GM21367 (cell line): Measurements from ENCODE around the gene NTMT1.
"Not testable (repeated sequence)": the region's sequence is repeated elsewhere in the genome, so short reads cannot be mapped to it uniquely, and the experiment has no call there.

Experiments used
- ATAC-seq: cut with Tn5 transposase; IDR thresholded peaks from one replicate; pipeline ENCODE4 v1.9.1; 2021; ENCODE audit not compliant: unreplicated experiment

The NTMT1 gene, protein sequence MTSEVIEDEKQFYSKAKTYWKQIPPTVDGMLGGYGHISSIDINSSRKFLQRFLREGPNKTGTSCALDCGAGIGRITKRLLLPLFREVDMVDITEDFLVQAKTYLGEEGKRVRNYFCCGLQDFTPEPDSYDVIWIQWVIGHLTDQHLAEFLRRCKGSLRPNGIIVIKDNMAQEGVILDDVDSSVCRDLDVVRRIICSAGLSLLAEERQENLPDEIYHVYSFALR

DNA sequence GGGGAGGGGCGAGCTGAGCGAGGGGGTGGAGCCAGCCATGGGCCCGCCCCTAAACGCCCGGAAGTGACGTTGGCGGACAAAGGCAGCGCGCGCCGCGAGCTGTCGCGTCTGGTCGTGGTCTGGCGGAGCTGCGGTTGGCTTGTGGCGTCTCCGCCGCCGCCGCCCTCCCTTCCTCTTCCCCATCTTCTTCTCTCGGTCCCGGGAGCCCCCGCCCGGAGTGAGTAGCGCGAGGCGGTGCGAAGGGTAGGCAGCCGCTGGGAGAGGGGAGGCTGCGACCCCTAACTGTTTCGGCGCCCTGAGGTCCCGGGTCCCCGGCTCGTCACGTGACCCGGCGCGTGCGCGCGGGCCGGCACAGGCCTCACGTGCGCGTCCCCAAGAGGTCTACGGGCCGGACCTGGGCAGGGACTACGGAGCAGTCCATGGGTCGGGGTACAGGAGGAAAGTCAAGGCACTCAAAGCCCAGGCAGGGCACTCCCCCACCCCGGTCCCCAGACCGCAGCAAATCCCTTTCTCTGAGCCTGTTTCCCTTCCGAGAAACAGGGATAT is at the start of gene NTMT1:
TSS of gene NTMT1 (plus strand) at position 85 of the 546 bp plus-strand sequence. CDS start 6,541 bp downstream, outside the sequence.
- peak; percentile 63 for ATAC-seq

DNA sequence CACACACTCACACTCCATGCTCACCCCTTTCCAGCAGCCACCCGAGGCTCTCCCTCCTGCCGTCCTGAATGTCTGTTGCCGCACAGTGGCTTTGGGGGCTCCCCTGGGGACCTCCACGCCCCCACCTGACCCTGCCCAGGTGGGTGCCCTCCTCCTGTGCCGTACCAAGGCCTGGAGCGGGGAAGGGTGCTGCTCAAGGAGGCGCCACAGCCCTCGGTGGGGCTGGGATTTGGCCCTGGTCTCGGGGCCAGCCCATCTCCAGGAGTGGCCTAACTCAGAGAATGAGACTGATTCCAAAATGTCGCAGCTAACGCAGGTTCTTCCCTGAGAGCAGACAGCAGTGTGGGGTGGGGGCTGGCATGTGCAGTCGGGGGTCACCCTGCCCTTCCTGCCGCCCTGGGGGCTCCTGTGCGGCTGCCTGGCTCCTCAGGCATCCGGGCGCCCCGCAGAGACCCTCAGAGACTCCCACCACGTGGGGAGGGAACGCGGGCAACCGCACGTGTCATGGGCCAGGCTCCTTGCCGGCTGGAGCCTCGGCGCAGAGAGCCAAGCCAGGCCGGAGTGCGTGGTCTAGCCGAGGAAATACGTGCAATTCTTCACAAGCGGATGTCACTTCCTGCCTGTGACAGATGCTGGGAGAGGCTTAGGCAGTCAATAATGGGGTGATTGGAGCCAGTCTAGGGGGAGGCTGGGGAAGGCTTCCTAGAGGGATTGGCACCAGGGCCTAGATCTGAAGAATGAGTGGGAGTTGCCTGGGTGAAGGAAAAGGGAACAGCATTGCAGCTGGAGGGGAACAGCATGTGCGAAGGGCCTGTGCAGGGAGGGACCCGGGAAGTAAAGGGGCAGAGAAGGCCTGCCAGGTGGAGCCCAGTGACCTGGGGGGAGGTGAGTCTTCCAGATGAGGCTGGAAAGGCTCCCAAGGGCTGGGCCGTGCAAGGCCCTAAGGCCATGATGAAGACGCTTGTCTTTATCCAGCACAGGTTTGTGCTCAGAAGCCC is 49.1 kb upstream of the NTMT1 start:
- ATAC-seq = no peak

DNA sequence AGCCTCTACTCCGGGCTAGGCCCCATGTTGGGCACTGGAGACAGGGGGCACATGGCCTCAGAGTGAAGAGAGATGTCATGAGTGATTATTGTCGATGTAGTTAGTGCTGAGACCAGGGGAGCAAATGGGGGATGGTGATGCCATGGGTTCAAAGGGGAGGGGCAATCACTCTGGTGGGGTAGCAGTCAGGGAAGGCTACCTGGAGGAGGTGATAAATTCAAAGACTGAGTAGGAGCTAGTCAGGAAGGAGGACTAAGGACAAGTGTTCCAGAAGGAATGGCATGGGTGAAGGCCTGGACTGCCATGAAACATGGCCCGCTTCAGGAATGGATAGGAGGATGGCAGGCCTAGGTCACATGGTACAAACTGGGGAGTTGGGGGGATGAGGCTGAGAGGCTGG is 46.7 kb upstream of the NTMT1 start:
- no peak for ATAC-seq

DNA sequence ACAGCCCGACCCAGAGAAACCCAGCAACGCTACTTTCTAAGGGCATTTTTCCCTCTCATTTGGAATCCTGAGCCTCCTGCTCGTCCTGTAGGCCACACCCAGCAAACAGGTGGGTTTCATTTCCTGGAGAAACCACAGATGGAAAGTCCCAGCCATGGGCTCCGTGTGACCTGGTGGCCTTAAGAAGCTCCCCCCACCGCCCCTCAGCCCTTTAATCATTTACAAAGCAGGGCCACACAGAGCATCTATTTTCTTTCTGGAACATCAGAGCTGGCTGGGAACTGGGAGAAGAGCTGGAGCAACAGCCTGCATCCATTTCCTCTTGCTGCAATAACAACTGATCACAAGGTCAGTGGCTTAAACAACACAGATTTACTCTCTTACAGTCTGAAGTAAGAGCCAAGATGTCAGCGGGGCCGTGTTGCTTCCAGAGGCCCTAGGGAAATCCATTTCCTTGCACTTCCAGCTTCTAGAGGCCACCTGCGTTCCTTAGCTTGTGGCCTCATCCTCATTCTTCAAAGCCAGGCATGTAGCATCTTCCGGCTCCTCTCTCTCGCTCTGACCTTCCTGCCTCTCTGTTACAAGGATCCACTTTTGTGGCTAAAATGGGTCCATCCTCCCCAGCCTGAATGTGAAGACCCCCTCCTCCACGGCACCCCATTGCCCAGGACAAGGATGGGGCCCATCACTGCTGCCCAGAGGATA is 45.6 kb upstream of the NTMT1 start:
- ATAC-seq = no peak

DNA sequence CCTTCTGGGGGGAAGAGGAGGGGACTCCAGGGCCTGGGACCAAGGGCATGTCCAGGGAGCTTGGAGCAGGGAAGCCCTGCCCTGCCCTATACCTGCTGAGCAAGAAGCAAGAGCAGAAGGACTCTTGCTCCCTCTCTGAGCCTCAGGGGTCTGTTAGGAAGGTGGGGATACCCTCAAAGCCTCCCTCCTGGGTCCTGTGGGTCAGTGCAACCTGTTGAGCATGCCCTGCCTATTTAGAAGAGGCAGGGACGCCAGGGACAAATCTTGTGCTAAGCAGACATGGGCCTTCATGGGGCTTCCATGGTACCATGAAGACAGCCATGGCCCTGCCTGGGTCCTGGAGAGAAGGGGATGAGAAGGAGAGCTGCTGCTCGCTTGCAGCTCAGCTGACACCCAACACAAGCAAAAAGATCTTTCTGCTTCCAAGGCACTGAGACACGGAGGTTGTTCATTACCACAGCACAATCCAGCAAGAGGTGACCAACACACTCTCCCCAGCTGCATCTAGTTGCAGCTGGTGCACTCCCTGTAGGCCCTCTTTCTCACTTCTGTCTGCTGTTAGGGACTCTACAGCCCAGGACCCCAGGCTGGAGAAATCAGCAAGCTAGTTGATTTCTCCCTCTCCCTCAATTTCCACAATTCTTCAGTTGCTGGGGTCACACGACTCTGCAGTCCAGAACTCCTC is 44.3 kb upstream of the NTMT1 start:
- ATAC-seq = no peak

DNA sequence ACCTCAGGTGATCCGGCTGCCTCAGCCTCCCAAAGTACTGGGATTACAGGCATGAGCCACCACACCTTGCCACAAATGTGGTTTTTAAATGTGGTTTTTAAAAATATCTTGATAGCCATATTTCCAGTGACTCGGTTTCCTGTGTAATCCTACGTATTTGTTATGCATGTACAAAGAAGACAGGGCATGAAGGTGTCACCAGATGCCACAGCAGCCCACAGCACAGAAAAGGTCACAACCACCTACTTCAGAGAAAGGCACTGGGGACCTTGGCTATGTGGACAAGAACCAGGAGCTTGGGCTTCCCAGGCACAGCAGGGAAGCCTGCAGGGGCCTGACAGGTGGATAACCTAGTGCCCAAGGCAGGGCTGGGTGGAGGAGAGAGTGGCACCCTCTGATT is 43.1 kb upstream of the NTMT1 start:
- no peak for ATAC-seq

DNA sequence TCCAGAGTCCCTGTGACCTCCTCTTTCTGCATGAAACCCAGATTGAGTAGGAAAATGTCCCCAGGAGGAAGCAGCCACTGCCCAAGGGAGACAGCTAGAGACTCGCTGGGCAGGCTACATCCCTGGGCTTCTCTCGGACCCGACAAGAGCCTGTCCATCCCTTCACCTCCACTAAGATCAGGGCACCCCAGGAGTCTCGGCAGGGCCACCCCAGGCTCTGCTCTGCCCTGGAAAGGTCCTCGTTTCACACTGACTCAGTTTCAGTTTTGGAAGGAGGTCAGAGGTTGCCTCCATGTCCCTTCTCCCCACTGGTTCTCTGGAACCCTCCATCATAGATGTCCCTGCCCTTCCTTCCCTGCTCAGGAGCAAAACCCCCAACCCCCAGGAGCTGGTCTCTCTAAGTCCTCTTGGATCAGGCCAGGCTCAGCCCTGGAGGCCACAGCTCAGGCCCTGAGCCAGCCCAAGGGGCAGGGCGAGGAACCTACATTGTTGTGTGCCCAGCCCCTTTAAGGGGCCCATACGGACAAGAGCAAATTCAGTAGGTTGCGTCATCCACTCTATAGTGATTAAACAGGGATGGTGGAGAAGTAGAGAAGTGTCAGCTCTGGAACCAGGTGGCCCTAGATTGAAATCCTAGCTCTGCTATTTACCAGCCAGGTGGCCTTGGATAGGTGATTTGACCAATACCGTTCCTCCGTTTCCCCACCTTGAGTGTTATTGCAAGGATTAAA is 42.5 kb upstream of the NTMT1 start:
- ATAC-seq = no peak

DNA sequence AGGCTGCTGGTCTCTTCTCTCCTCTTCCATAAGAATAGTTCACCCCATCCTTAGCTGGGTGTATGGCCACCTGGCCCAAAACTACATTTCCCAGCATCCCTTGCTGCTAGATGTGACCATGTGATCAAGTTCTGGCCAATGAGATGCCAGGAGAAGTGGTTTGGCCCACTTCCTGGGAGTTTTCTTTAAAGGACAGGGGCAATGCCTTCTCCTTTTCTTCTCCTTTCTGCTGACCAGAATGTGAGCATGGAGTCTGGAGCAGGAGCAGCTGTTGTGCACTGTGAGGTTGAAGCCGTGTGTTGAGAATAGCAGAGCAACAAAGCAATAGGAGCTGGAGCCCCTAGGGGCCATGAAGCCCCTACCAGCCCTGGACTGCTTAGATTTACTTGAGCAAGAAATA is 41.8 kb upstream of the NTMT1 start:
- peak; percentile 46 for ATAC-seq

DNA sequence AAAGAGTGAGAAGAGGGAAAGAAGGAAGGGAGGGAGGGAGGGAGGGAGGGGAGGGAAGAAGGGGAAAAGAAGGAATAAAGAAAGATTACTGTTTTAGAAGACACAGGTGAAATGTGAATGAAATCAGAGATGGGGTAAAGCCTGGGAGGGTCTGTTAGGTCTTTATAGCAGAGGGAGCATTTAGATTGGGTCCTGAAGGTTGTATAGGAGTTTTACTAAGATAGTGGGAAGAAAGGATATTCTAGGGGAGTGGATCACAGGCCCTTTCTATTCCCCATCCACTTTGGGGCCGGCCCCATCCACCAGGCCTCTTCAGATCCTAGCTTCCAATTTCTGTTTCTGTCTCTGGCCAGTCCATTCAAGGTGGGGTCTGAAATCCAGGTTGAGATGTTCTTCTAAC is 40.6 kb upstream of the NTMT1 start:
- no peak for ATAC-seq

DNA sequence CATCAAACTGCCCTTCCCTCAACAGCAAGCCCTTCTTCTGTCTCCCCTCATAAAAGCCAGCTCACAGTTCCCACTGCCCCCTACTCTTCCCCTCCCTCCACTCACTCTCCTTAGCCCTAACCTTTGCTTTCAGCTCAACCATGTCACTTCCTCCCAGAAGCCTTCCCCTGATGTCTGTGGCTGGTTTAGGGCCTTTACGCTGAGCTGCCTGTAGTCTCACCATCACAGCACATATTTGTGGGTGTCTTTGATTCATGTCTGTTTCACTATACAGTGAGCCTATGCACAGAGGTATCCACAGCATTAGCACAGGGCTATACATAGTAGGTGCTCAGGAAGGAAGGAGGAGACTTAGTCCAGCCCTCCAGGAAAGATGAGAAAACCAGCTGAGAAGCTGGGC is 39.7 kb upstream of the NTMT1 start:
- ATAC-seq = no peak

DNA sequence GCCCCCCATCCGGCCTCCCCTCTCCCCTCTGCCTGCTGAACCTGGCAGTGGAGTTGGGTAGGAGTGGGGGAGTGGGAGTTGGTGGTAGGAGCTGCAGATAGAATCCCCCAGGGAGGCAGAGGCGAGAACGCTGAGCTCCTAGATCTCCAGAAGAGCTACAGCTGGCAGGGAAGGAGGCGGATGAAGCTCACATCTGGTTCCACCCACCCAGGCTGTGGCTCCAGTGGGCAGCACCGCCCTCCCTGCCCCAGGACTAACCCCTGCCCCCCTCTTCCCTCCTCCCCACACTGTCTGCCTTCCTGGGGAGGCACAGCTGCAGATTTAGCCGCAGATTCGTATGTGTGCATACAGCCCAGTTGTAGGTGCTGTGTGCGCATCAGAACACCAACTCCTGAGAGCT is 39.3 kb upstream of the NTMT1 start:
- ATAC-seq = no peak

DNA sequence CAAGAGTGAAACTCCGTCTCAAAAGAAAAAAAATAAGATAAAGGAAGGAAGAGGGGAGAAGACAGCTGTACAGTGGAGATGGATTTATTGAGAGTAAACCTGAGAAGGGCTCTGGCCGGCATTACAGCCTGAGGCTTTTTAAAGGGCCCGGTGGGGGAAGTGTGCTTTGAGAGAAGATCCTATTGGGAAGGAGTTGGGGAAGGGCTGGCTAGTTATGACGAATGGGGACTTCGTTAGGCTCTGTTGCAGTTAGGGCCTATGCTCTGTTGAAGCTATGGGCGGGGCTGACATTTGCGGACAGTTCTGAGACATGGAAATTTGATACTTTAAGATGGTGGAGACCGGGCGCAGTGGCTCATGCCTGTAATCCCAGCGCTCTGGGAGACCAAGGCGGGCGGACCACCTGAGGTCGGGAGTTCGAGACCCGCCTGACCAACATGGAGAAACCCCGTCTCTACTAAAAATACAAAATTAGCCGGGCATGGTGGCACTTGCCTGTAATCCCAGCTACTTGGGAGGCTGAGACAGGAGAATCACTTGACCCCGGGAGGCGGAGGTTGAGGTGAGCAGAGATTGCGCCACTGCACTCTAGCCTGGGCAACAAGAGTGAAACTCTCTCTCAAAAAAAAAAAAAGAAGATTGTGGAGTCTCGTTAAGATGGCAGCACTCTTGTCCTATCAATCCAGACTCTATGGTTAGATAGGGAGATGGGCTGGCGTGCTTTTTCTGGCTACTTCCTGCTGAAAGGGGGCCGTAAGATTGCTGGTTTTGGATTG is 38.3 kb upstream of the NTMT1 start:
- no peak for ATAC-seq

DNA sequence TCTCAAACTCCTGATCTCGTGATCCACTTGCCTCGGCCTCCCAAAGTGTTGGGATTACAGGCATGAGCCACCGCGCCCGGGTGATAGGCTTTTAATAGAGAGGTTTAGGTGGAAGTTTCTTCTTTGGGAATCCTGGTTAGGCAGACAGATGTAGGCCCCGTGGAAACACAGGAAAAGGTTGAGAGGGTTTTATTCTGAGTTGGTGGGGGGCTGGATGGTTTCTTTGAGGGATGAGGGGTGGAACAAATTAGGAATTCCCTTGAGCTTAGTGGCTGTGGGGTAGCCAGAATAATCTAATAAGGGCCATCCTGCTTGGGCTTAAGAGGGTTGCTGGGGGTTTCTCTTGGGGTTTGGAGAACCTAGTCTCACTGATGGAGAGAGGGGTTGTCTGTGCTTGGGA is 35.5 kb upstream of the NTMT1 start:
- no peak for ATAC-seq

DNA sequence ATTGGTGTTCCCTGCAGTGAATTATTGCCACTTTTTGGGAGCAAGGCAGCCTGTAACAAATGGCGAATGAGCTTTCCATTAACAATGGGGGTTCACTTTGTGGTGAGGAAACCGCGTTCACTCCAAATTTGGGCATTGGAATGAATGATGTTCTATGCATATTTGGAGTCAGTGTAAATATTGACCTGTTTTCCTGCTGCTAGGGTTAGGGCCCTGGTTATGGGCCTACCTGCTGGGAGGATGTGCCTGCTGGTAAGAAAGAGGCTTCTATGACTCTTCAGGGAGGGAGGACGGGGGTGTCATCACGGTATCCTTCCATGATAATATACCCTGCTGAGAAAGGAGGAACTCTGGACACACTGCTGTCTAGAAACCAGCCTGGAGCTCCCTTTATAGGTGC is 34.0 kb upstream of the NTMT1 start:
- no peak for ATAC-seq

DNA sequence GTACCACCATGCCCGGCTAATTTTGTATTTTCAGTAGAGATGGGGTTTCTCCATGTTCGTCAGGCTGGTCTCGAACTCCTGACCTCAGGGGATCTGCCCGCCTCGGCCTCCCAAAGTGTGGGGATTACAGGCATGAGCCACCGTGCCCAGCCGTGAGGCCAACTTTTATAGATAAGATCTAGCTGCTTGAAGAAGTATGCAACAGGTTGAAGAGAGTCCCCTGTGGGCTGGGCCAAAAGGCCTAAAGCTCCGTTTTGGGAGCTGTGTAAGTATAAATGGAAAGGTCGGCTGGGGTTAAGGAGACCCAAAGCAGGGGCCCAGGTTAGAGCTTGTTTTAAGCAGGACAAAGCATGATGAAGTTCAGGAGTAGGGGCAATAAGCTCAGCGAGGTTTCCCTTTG is 33.2 kb upstream of the NTMT1 start:
- ATAC-seq = not testable (repeated sequence)

DNA sequence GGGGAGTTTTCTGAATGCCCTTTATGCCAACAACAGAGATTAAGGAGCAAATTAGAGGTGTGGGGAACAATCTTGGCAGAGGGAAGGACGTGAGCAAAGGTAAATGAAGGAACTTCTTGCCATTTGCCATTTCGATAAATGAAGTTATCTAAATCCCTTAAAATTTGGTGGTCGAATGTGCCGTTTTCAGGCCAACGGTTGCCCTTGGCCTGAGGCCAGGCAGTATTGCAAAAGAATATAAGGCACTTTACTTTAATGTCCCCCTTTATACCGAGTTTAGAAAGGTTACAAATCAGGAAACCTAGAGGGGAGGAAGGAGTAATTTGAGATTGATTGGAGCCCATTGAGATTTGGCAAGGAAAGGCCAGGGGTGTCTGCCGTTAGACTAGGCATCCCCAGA is 31.3 kb upstream of the NTMT1 start:
- no peak for ATAC-seq

DNA sequence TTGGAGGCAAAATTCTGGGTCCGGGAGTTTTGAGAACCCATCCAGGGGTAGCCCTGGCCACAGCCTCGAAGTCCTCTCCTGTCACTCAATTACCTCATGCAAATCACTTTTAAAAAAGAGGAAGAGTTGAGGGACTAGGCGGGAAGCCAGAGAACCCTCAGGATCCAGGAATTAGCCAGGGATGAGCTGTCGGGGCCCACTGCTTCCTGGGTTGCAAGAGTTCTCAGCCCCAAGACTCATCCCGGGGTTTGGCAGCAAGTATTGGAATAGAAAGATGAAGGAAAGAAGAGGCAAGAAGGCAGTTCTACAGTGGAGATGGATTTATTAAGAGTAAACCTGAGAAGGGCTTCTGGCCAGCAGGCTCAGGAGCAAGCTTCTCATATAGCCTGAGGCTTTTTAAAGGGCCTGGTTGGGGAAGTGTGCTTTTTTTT is 30.6 kb upstream of the NTMT1 start:
- ATAC-seq = no peak

DNA sequence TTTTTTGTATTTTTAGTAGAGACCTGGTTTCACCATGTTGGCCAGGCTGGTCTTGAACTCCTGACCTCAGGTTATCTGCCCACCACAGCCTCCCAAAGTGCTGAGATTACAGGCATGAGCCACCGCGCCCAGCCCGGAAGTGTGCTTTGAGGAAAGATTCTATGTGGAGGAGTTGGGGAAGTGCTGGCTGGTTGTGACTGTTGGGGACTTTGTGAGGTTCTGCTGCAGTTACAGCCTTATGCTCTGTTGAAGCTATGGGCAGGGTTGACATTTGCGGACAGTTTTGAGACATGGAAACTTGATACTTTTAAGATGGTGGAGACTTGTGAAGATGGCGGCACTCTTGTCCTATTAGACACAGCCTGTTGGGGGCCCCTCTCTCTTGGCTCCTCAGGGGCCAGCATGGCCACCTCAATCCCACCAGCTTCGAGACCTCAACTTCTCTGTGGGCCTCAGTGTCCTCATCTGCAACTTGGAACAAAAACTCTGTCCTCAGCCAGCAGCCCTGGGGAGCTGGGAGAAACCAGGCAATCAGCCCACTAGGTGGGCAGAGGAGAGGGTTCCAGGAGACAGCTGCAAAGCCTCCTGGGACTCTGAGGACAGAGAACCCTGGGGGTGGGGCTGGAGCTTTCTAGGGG is 29.9 kb upstream of the NTMT1 start:
- no peak for ATAC-seq
